ENCODE results near the gene MACROD1. TPM values are rescaled to one million over a fixed set of nuclear protein-coding genes. Genes with fewer than 3 reads are reported as not detected.
A peak's percentile ranks its signal among the peaks of the same experiment; 100 is the strongest.
"Not testable (repeated sequence)": the region's sequence is repeated elsewhere in the genome, so short reads cannot be mapped to it uniquely, and the experiment has no call there.

The MACROD1 gene
- total RNA-seq, 3 donors from 2014 or later (not counting 1 experiment from before 2014, with no cell fraction given): 0.73 to 3.3 (median 1.8) TPM

DNA sequence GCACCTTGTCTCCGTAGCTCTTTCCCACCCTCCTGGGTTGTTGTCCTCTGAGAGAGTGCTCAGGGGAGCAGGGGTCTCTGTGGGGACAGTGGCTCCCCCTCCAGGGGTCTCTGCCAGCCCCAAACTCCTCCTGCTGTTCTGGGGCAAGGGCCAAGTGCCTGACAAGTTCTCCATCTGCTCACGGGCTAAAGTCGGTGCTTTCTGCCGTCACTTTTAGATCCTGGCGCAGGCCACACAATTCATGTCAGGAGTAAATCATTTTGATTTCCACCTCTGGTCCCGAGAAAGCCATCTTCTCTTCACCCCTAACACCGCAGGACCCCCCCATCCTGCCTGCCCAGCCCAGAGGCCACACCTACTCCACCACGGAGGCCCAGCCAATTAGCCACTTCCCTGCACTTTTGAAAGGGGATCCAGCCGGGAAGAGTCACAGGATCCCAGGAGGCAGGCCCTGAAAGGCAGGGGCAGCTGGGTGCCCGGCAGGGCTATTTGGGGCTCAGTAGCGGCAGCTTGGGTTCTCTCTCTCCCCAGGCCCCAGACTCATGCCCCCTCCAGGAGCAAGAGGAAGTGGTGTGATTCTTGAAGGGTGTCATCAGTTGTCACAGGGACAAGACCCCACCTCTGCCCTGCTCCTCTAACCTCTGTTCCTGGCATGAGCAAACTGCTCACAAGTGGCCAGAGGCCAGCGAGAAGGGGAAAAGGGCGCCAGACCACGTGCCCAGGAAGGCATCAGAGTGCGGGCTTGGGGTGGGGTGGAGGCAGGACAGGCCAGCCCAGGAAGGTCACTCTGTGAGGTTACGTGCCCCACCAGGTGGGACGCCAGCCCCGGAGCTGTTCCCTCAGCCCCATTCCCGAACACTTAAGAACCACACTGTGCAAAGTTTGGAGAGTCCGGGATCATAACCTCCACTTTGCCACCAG lies 1.3 kb downstream of the MACROD1 start:
- Mint-ChIP-seq H3K36me3 (no peaks in the 10 kb centered on the region), H3K27me3 (ENCODE audit: low read depth in 2 of 2) (no peaks in the 10 kb centered on the region), H3K9me3 (no peaks in the 10 kb centered on the region), H3K4me3 (peak overlapping the region; percentile 60), H3K4me1 (peaks cover 0 to 7% of the 10 kb centered on the region in 2 donors), H3K27ac (peak overlapping the region in 1 of 2 donors; percentile 45)
- intact Hi-C loops (cut with micrococcal nuclease): no loop called here
- no peak for ATAC-seq
- no peak for DNase-seq
- Histone ChIP-seq H3K4me1 (ENCODE audit: control insufficient read depth, insufficient read depth, low read length) (peaks cover 15% of the 10 kb centered on the region), H3K9me3 (ENCODE audit: control insufficient read depth, insufficient read depth, low read length) (no peaks in the 10 kb centered on the region), H3K27ac (ENCODE audit: low read length) (no peak overlapping the region), H3K4me3 (ENCODE audit: low read length) (no peak overlapping the region), H3K27me3 (ENCODE audit: control insufficient read depth, insufficient read depth, low read length) (no peaks in the 10 kb centered on the region), H3K36me3 (ENCODE audit: control insufficient read depth, insufficient read depth, low read length) (no peaks in the 10 kb centered on the region)
- 81% methylated on average over 20 of the region's 20 CpGs for WGBS (ENCODE audit: insufficient coverage)
- TF ChIP-seq, protein P1, sequence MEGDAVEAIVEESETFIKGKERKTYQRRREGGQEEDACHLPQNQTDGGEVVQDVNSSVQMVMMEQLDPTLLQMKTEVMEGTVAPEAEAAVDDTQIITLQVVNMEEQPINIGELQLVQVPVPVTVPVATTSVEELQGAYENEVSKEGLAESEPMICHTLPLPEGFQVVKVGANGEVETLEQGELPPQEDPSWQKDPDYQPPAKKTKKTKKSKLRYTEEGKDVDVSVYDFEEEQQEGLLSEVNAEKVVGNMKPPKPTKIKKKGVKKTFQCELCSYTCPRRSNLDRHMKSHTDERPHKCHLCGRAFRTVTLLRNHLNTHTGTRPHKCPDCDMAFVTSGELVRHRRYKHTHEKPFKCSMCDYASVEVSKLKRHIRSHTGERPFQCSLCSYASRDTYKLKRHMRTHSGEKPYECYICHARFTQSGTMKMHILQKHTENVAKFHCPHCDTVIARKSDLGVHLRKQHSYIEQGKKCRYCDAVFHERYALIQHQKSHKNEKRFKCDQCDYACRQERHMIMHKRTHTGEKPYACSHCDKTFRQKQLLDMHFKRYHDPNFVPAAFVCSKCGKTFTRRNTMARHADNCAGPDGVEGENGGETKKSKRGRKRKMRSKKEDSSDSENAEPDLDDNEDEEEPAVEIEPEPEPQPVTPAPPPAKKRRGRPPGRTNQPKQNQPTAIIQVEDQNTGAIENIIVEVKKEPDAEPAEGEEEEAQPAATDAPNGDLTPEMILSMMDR (IDR thresholded peaks at IDR 0.05): no peak

DNA sequence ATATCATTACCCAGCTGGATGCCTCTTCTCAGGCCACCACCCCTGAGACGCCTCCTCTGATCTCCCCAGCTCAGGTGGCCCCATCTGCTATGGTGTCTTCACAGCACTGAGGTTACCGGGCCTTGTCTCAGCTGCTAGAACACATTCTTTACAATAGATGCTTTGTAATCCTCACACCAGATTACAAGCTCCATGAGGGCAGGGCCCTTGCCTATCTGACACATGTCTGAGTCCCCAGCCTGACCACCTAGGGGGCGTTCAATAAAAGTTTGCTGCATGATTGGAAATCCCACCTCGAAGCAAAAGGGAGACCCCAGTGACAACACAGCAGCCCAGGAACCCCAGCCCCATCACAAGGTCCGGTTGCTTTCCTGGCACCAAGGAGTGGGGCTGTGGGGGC lies 2.0 kb downstream of the MACROD1 start:
- 95% methylated on average over 5 of the region's 5 CpGs for WGBS (ENCODE audit: insufficient coverage)
- intact Hi-C loops (cut with micrococcal nuclease): no loop called here
- no peak overlapping the region for H3K27ac Mint-ChIP-seq

DNA sequence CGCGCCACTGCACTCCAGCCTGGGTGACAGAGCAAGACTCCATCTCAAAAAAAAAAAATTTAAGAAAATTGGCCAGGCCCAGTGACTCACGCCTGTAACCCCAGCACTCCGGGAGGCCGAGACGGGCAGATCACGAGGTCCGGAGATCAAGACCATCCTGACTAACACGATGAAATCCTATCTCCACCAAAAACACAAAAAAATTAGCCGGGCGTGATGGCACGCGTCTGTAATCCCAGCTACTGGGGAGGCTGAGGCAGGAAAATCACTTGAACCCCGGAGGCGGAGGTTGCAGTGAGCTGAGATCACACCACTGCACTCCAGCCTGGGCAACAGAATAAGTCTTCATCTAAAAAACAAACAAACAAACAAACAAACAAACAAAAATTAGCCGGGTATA lies 3.1 kb downstream of the MACROD1 start:
- H3K27me3 Mint-ChIP-seq (ENCODE audit: low read depth in 2 of 2); H3K4me3 ChIP-seq (ENCODE audit: low read length); ATAC-seq; H3K9me3 ChIP-seq (ENCODE audit: control insufficient read depth, insufficient read depth, low read length); H3K36me3 ChIP-seq (ENCODE audit: control insufficient read depth, insufficient read depth, low read length); intact Hi-C loops (cut with micrococcal nuclease); H3K36me3 Mint-ChIP-seq; H3K9me3 Mint-ChIP-seq; H3K27ac ChIP-seq (ENCODE audit: low read length); H3K4me1 Mint-ChIP-seq; H3K27ac Mint-ChIP-seq; H3K4me3 Mint-ChIP-seq; H3K27me3 ChIP-seq (ENCODE audit: control insufficient read depth, insufficient read depth, low read length); DNase-seq: not testable (repeated sequence)
- H3K4me1 ChIP-seq (ENCODE audit: control insufficient read depth, insufficient read depth, low read length): peaks cover 15% of the 10 kb centered on the region
- WGBS (ENCODE audit: insufficient coverage): 93% methylated on average over 16 of the region's 16 CpGs

More for the DNA sequence above, 2.0 kb downstream of the MACROD1 start:
- Histone ChIP-seq H3K27me3 (ENCODE audit: control insufficient read depth, insufficient read depth, low read length) (no peaks in the 10 kb centered on the region), H3K9me3 (ENCODE audit: control insufficient read depth, insufficient read depth, low read length) (no peaks in the 10 kb centered on the region), H3K27ac (ENCODE audit: low read length) (no peak overlapping the region), H3K36me3 (ENCODE audit: control insufficient read depth, insufficient read depth, low read length) (no peaks in the 10 kb centered on the region), H3K4me1 (ENCODE audit: control insufficient read depth, insufficient read depth, low read length) (peaks cover 15% of the 10 kb centered on the region), H3K4me3 (ENCODE audit: low read length) (no peak overlapping the region)
- no peak for DNase-seq
- Mint-ChIP-seq H3K27me3 (ENCODE audit: low read depth in 2 of 2) (no peaks in the 10 kb centered on the region), H3K36me3 (no peaks in the 10 kb centered on the region), H3K4me1 (peaks cover 0 to 7% of the 10 kb centered on the region in 2 donors), H3K9me3 (no peaks in the 10 kb centered on the region), H3K4me3 (no peak overlapping the region)
- ATAC-seq: no peak
- TF ChIP-seq, protein P1 (IDR thresholded peaks at IDR 0.05): no peak

DNA sequence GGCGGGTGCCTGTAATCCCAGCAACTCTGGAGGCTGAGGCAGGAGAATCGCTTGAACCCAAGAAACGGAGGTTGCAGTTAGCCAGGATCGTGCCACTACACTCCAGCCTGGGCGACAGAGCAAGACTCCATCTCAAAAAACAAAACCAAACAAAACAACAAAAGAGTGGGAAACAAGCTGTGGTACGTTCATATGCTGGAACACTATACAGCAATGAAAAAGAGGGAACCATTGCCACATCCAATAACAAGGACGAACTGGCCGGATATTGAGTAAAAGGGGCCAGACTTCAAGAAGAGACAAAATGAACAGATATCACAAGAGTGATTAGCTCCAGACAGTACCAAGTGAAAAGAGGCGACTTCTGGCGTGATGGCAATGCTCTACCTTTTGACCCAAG lies 4.9 kb downstream of the MACROD1 start:
- Histone ChIP-seq H3K4me1 (ENCODE audit: control insufficient read depth, insufficient read depth, low read length) (peaks cover 10% of the 10 kb centered on the region), H3K27me3 (ENCODE audit: control insufficient read depth, insufficient read depth, low read length) (no peaks in the 10 kb centered on the region), H3K27ac (ENCODE audit: low read length) (no peak overlapping the region), H3K36me3 (ENCODE audit: control insufficient read depth, insufficient read depth, low read length) (no peaks in the 10 kb centered on the region), H3K4me3 (ENCODE audit: low read length) (no peak overlapping the region), H3K9me3 (ENCODE audit: control insufficient read depth, insufficient read depth, low read length) (no peaks in the 10 kb centered on the region)
- no peak overlapping the region for H3K27ac Mint-ChIP-seq
- DNase-seq (no peak), ATAC-seq (no peak)
- TF ChIP-seq, protein P1 (IDR thresholded peaks at IDR 0.05): no peak
- no peaks in the 10 kb centered on the region for H3K27me3 Mint-ChIP-seq (ENCODE audit: low read depth in 2 of 2)
- WGBS (ENCODE audit: insufficient coverage): 93% methylated on average over 10 of the region's 10 CpGs
- H3K36me3 Mint-ChIP-seq: no peaks in the 10 kb centered on the region
- peaks cover 0 to 7% of the 10 kb centered on the region in 2 donors for H3K4me1 Mint-ChIP-seq
- intact Hi-C loops (cut with micrococcal nuclease): no loop called here
- H3K4me3 Mint-ChIP-seq: no peak overlapping the region
- no peaks in the 10 kb centered on the region for H3K9me3 Mint-ChIP-seq
